Tibial artery (tissue), 4 donors: Measurements from ENCODE around the gene KIFC3.
"Not testable (repeated sequence)": the region's sequence is repeated elsewhere in the genome, so short reads cannot be mapped to it uniquely, and the experiment has no call there.

ENCODE experiments used
- DNase-seq, 2 donors: peaks; one replicate each; pipeline ENCODE4 v3.0.0-alpha.2; 2019
- H3K27ac ChIP-seq, 2 donors: fragments of 200-600 bp; sonication (generic) in 1 of 2; 1 replicate in 1 of 2; 2 replicates in 1 of 2; pipeline ENCODE4 v1.5.1; 2018 to 2019; ENCODE audit warnings: mild to moderate bottlenecking in 1 of 2
- H3K27me3 ChIP-seq, 2 donors: fragments of 200-600 bp; sonication (generic) in 1 of 2; one replicate each; pipeline versions ENCODE4 v1.5.1 to v1.6.0; 2016 to 2019
- H3K36me3 ChIP-seq, 3 donors: fragments of 200-600 bp; sonication (generic) in 2 of 3; one replicate each; pipeline ENCODE4 v1.5.1; 2016 to 2019; ENCODE audit warnings: mild to moderate bottlenecking in 2 of 3
- H3K4me1 ChIP-seq, 4 donors: fragments of 200-600 bp; sonication (generic) in 2 of 4; 1 replicate in 3 of 4; 2 replicates in 1 of 4; pipeline ENCODE4 v1.5.1; 2016 to 2019
- H3K4me3 ChIP-seq, 2 donors: fragments of 200-600 bp; sonication (generic) in 1 of 2; 1 replicate in 1 of 2; 2 replicates in 1 of 2; pipeline ENCODE4 v1.5.1; 2018 to 2019; ENCODE audit warnings: mild to moderate bottlenecking in 2 of 2
- H3K9me3 ChIP-seq, 3 donors: fragments of 200-600 bp; sonication (generic) in 1 of 3; one replicate each; pipeline ENCODE4 v1.5.1; 2016 to 2019
- intact Hi-C: fragments of 100-400 bp; cut with DNase I; formaldehyde crosslinking; loops from one replicate; pipeline ENCODE4 v1.15.0; 2023; ENCODE audit warnings: low total_unique reads
- TF ChIP-seq, protein P1 (sequence below), 2 experiments: fragments of 200-600 bp in 1 of 2; fragments of 450-650 bp in 1 of 2; IDR thresholded peaks; one replicate each; pipeline ENCODE4 v1.5.1; 2017 to 2019; ENCODE audit warnings: antibody characterized with exemption in 2 of 2, mild to moderate bottlenecking in 1 of 2, moderate library complexity in 1 of 2

KIFC3 gene

GRCh38 chr16:57843400-57843799, 41.1 kb upstream of the KIFC3 start:
- TF ChIP-seq, protein P1, sequence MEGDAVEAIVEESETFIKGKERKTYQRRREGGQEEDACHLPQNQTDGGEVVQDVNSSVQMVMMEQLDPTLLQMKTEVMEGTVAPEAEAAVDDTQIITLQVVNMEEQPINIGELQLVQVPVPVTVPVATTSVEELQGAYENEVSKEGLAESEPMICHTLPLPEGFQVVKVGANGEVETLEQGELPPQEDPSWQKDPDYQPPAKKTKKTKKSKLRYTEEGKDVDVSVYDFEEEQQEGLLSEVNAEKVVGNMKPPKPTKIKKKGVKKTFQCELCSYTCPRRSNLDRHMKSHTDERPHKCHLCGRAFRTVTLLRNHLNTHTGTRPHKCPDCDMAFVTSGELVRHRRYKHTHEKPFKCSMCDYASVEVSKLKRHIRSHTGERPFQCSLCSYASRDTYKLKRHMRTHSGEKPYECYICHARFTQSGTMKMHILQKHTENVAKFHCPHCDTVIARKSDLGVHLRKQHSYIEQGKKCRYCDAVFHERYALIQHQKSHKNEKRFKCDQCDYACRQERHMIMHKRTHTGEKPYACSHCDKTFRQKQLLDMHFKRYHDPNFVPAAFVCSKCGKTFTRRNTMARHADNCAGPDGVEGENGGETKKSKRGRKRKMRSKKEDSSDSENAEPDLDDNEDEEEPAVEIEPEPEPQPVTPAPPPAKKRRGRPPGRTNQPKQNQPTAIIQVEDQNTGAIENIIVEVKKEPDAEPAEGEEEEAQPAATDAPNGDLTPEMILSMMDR (IDR thresholded peaks at IDR 0.05) = no peak
- intact Hi-C loops = no loop called here
- DNase-seq = peak in 1 of 2 donors; percentile 11
- Histone ChIP-seq H3K27me3 (peaks cover 0 to 3% of the 10 kb centered on the region in 2 donors), H3K36me3 (no peaks in the 10 kb centered on the region), H3K4me3 (no peak overlapping the region), H3K27ac (no peak overlapping the region), H3K9me3 (no peaks in the 10 kb centered on the region), H3K4me1 (no peaks in the 10 kb centered on the region)

DNA sequence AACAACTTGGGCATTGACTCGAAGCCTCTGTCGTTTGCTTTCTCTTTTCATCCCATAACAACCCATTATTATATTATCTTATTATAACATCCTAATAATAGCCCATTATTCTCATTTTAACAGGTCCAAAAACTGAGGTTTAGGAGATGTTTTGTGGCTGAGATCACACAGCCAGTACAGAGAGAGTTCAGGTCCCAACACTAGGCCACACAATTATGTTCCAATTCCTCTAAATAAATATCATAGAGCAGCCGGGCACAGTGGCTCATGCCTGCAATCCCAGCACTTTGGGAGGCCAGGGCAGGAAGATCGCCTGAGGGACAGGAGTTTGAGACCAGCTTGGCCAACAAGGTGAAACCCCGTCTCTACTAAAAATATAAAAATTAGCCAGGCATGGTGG, 40.3 kb upstream of the KIFC3 start:
- no peak for DNase-seq
- Histone ChIP-seq H3K27ac (no peak overlapping the region), H3K27me3 (peaks cover 0 to 3% of the 10 kb centered on the region in 2 donors), H3K4me1 (no peaks in the 10 kb centered on the region), H3K9me3 (no peaks in the 10 kb centered on the region), H3K36me3 (no peaks in the 10 kb centered on the region), H3K4me3 (no peak overlapping the region)
- TF ChIP-seq, protein P1 (IDR thresholded peaks at IDR 0.05) = no peak
- intact Hi-C loops = no loop called here

DNA sequence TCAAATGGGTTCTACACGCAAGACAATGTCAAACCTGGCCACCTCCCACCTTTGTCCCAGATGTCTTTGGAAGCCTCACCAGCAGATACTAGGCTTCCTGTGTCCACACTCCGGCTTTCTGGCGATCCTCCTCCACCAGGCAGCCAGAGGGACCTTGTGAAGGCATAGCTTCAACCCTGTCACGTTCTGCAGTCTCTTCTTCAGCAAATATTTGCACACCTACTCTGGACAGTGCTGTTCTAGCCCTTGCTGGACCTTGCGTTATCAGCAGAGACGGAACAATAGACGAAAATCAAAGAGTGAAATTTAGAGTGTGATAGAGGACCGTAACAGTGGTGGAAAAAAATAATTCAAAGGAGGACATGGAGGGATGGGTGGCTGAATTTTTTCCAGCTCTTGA, 38.5 kb upstream of the KIFC3 start:
- no peak overlapping the region for H3K4me3 ChIP-seq
- H3K9me3 ChIP-seq = no peaks in the 10 kb centered on the region
- H3K27ac ChIP-seq = no peak overlapping the region
- H3K4me1 ChIP-seq = no peaks in the 10 kb centered on the region
- TF ChIP-seq, protein P1 (IDR thresholded peaks at IDR 0.05) = no peak
- DNase-seq = peak in 1 of 2 donors; percentile 15
- intact Hi-C loops = no loop called here
- no peaks in the 10 kb centered on the region for H3K36me3 ChIP-seq
- H3K27me3 ChIP-seq = peaks cover 0 to 7% of the 10 kb centered on the region in 2 donors

DNA sequence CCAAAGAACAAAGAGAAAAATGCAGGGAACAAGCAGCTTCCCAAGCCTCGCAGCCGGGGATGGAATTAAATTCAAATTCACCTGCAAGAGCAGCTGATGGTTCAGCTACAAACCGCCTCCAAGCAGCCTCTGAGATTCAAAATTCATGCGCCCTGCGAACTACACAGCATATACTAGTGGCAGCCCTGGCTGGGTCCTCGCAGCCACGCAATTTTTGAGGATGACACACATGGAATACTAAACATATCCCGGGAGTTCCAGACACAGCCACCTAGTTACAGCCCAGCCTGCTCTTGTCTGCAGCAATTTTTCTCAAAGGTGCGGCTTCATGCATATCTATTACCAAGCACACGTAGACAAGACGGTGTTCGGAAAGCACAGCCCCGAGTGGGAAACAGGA, 35.9 kb upstream of the KIFC3 start:
- no peak overlapping the region for H3K27ac ChIP-seq
- H3K4me3 ChIP-seq = no peak overlapping the region
- H3K36me3 ChIP-seq = no peaks in the 10 kb centered on the region
- H3K9me3 ChIP-seq = no peaks in the 10 kb centered on the region
- DNase-seq = no peak
- peaks cover 0 to 10% of the 10 kb centered on the region in 2 donors for H3K27me3 ChIP-seq
- intact Hi-C loops = no loop called here
- H3K4me1 ChIP-seq = no peaks in the 10 kb centered on the region
- TF ChIP-seq, protein P1 (IDR thresholded peaks at IDR 0.05) = no peak

GRCh38 chr16:57837305-57838125, 35.2 kb upstream of the KIFC3 start:
- Histone ChIP-seq H3K27ac (no peak overlapping the region), H3K9me3 (no peaks in the 10 kb centered on the region), H3K36me3 (no peaks in the 10 kb centered on the region), H3K4me1 (no peaks in the 10 kb centered on the region), H3K4me3 (no peak overlapping the region), H3K27me3 (peaks cover 0 to 10% of the 10 kb centered on the region in 2 donors)
- DNase-seq = no peak
- TF ChIP-seq, protein P1 (IDR thresholded peaks at IDR 0.05) = no peak
- intact Hi-C loops = no loop called here

- intact Hi-C loops, H3K9me3 ChIP-seq, H3K4me1 ChIP-seq, H3K4me3 ChIP-seq, H3K27ac ChIP-seq, H3K36me3 ChIP-seq, DNase-seq: not testable (repeated sequence)
- H3K27me3 ChIP-seq = peaks cover 0 to 10% of the 10 kb centered on the region in 2 donors
These were observed 33.1 kb upstream of the KIFC3 start for GRCh38 chr16:57835439-57835838.
